ENCODE data around the gene SCAF1.
A peak's percentile ranks its signal among the peaks of the same experiment; 100 is the strongest.

Gene SCAF1

DNA sequence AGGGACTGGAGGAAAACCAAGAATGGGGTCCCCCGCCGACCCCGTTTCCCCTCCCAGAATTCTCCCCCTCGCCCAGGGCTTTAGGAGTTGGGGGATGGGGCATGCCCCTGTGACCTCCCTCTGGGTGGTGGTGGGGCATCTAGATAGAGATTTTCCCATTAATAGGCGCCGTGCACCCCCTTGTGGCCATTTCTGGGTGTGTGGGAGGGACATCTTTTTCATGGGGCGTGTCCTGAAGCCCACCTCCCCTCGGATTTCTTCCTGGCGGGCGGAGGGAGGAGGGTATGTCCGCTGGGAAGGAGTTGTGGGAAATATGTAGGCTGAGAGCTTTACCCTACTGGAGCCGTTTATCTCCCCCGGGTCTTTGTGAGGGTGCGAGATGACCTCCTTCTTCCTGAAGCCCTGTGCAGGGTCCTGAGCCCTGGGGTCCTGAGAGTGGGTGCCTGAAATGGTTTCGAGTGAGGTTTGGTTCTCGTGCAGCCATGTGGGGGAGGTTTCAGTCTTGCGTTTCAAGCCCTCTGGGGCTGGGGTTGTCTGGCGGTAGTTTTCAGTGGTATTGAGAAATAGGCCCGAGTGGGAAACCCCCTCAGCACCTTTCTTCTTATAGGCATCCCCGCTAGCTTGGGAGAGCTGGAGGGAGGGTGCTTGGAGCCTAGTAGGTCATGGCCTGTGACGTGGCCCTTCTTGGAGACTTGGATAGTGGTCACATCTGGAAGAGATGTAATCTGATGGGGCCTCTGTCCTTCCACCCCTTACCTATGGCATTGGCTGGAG lies 36.1 kb downstream of the SCAF1 start:
- Mint-ChIP-seq H3K27ac (peak overlapping the region; percentile 97), H3K36me3 (peaks cover 5% of the 10 kb centered on the region), H3K9me3 (no peaks in the 10 kb centered on the region), H3K4me3 (peak overlapping the region; percentile 95), H3K4me1 (peaks cover 30% of the 10 kb centered on the region), H3K27me3 (no peaks in the 10 kb centered on the region)
- peak; percentile 80 to 83 for DNase-seq (ENCODE audit: low spot score in 2 of 2)
- ATAC-seq (ENCODE audit: low read depth): peak; percentile 25

DNA sequence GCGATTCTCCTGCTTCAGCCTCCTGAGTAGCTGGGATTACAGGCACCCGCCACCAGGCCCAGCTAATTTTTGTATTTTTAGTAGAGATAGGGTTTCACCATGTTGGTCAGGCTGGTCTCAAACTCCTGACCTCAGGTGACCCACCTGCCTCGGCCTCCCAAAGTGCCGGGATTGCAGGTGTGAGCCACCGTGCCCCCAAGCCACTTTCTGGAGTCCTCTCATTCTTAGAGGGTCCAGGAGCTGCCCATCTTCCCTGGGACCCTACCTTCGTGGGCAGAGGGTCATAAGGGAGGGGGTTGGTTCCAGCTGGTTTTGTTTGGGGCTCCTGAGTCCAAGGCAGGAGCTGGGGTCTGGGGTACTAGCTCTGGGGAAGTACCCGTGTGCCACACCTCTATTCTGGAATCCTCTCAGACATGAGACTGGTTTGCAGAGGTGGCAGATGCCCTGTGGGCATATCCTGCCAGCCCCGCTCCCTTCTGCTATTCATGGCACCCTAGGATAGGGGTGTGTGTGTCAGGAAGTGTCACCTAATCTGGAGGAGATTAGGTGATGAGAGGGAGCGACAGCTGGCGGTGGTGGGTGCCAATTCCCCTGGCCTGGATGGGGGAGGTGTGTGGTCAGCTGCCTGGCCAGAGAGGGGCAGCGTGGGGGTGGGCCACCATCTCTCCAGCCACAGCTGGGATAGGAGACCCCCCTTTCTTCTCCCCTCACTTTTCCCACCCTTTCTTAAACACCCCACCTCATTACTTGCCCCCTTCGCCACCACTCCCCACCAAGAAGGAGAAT lies 37.2 kb downstream of the SCAF1 start:
- Mint-ChIP-seq H3K4me3 (peak overlapping the region; percentile 95), H3K27me3 (no peaks in the 10 kb centered on the region), H3K9me3 (no peaks in the 10 kb centered on the region), H3K27ac (peak overlapping the region; percentile 97), H3K36me3 (peaks cover 12% of the 10 kb centered on the region), H3K4me1 (peaks cover 26% of the 10 kb centered on the region)
- ATAC-seq (ENCODE audit: low read depth): no peak
- DNase-seq (ENCODE audit: low spot score in 2 of 2): no peak

DNA sequence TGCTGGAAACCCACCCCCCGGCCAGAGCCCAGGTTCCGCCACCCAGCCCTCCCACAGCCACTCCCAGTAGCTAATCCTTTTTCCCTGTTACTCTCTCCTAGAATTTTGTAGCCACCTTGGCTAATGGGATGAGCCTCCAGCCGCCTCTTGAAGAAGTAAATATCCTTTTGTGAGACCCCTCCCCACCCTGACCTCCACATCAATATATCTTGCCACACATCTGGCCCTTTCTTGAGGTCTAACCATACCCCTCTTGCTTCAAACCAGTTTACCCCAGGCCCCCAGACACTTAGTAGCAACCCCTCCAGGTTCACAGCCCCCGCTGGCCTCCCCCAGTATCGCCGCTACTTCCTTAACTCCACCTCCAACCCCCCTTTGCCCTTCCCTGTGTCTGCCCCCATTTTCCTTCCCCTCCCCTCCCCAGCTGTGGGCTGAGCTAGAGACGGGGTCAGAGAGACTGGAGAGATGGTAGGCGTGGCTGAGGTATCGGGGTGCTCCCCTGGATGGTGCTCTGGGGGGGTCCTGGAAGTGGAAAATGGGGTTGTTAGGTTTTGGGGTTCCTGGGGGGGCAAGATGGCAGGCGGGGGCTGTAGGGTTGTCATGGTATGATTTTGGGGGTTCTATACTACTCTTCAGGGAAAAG lies 37.9 kb downstream of the SCAF1 start:
- Mint-ChIP-seq H3K4me1 (peaks cover 26% of the 10 kb centered on the region), H3K27me3 (no peaks in the 10 kb centered on the region), H3K9me3 (no peaks in the 10 kb centered on the region), H3K36me3 (peaks cover 16% of the 10 kb centered on the region), H3K4me3 (peak overlapping the region; percentile 58), H3K27ac (peak overlapping the region; percentile 97)
- ATAC-seq (ENCODE audit: low read depth): no peak
- DNase-seq (ENCODE audit: low spot score in 2 of 2): no peak

DNA sequence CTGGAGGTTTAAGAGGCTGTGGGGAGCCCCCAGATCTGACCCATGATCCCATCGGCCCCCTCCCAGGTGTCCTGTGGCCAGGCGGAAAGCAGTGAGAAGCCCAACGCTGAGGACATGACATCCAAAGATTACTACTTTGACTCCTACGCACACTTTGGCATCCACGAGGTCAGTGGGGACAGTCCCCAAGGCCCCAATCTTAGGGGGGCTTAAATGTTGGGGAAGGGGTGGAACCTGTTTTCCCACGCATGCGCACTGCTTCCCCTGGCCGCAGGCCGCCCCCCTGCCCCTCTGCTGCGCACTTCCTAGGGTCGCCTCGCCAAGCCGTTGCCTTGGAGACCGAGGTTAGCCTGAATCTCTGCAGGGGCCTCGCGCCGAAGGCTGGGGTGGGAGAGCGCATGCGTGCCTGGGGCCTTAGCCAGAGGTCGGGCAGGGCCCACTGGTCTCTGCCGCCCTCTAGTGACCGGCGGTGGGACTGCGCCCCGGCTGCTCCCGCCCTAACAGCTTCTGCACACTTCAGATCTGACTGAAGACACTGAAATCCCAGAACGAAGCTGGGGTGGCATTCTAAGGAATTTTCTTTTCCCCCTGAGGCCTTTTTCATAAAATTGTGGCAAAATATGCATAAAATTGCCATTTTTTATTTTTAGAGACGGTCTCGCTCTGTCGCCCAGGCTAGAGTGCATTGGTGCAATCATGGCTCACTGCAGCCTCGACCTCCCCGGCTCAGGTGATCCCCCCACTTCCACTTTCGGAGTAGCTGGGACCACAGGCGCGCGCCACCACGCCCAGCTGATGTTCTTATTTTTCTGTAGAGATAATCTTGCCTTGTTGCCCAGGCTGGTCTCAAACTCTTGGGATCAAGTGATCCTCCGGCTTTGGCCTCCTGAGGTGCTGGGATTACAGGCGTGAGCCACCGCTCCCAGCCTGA lies 38.7 kb downstream of the SCAF1 start:
- Mint-ChIP-seq H3K4me1 (peaks cover 26% of the 10 kb centered on the region), H3K27ac (peak overlapping the region; percentile 97), H3K36me3 (peaks cover 20% of the 10 kb centered on the region), H3K4me3 (peak overlapping the region; percentile 52), H3K27me3 (no peaks in the 10 kb centered on the region), H3K9me3 (no peaks in the 10 kb centered on the region)
- DNase-seq (ENCODE audit: low spot score in 2 of 2) (peak; percentile 98 to 100), ATAC-seq (ENCODE audit: low read depth) (peak; percentile 6)

DNA sequence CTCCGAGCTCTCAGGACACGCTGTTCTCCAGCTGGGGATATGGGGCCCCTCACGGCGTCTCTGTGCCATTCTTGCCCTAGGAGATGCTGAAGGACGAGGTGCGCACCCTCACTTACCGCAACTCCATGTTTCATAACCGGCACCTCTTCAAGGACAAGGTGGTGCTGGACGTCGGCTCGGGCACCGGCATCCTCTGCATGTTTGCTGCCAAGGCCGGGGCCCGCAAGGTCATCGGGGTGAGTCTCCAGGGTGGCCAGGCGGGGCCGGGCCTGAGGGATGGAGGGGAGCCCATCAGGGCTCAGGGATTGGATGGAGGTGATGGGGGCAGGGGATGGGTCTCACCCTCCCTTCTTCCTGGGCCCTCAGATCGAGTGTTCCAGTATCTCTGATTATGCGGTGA lies 39.8 kb downstream of the SCAF1 start:
- Mint-ChIP-seq H3K27ac (no peak overlapping the region), H3K36me3 (peaks cover 22% of the 10 kb centered on the region), H3K27me3 (no peaks in the 10 kb centered on the region), H3K4me1 (peaks cover 22% of the 10 kb centered on the region), H3K4me3 (no peak overlapping the region), H3K9me3 (no peaks in the 10 kb centered on the region)
- ATAC-seq (ENCODE audit: low read depth) (no peak), DNase-seq (ENCODE audit: low spot score in 2 of 2) (no peak)

DNA sequence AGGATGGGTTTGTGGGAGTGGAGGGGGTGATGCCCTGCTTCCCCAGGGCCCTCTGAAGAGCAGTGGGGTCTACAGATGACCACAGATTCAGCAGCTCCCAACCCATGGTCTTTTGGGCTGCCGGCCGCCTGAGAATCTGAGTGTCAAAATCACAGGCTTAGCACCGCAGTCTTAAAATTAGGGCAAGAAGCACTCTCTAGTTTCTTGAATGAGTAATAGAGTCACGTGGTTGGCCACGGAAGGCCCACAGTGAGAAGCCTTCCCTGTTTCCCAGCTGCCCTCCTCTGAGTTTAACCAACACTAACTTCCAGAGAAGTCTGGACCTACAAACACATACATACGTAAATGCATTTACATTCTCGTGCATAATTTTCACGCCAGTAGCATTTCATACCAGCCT lies 40.3 kb downstream of the SCAF1 start:
- H3K27me3 Mint-ChIP-seq: no peaks in the 10 kb centered on the region
- H3K4me1 Mint-ChIP-seq: peaks cover 23% of the 10 kb centered on the region
- H3K36me3 Mint-ChIP-seq: peaks cover 26% of the 10 kb centered on the region
- no peak overlapping the region for H3K27ac Mint-ChIP-seq
- H3K9me3 Mint-ChIP-seq: no peaks in the 10 kb centered on the region
- no peak overlapping the region for H3K4me3 Mint-ChIP-seq
- DNase-seq (ENCODE audit: low spot score in 2 of 2) (no peak), ATAC-seq (ENCODE audit: low read depth) (no peak)

DNA sequence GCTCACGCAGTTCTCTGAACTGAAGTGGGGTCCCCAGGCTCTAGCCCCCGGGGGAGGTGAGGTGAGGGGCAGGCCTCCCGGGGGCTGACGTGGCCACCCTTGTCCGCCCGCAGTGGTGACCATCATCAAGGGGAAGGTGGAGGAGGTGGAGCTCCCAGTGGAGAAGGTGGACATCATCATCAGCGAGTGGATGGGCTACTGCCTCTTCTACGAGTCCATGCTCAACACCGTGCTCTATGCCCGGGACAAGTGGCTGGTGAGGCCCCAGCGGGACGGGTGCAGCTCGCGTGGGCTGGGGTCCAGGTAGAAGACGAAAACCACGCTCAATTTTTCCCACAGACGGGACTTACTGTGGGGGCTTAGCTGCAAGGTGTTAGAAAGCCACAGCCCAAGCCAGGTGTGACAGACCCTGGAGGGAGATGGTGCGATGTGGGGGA lies 41.8 kb downstream of the SCAF1 start:
- Mint-ChIP-seq H3K4me3 (no peak overlapping the region), H3K9me3 (no peaks in the 10 kb centered on the region), H3K27ac (no peak overlapping the region), H3K4me1 (peaks cover 18% of the 10 kb centered on the region), H3K27me3 (no peaks in the 10 kb centered on the region), H3K36me3 (peaks cover 31% of the 10 kb centered on the region)
- no peak for ATAC-seq (ENCODE audit: low read depth)
- no peak for DNase-seq (ENCODE audit: low spot score in 2 of 2)

DNA sequence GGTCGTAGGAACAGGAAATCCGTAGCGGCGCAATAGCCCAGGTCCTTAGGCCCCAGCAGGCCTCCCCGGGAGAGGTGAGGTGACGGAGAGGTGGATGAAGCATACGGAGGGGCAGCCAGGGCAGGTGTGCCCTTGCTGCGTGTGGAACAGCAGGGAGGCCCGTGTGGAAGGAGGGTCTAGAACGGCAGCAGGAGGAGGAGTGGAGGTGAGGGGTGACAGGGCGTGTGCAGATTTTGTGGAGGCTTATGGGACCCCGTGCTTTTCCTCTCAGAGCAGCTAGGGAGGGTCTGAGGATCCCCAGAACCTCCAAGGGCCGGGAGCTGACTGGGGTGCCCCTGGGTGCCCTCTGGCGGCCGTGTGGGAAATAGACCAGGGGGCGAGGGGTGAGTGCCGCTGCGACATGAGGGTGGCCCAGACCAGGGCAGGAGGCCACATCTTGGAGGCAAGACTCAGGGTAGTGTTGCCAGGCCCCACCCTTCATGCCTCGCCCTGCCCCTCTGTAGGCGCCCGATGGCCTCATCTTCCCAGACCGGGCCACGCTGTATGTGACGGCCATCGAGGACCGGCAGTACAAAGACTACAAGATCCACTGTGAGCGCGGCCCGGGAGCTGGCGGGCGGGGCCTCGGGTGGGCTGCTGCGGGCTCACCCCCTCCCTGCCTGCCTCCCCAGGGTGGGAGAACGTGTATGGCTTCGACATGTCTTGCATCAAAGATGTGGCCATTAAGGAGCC lies 42.4 kb downstream of the SCAF1 start:
- Mint-ChIP-seq H3K27me3 (no peaks in the 10 kb centered on the region), H3K36me3 (peaks cover 31% of the 10 kb centered on the region), H3K4me1 (peaks cover 18% of the 10 kb centered on the region), H3K9me3 (no peaks in the 10 kb centered on the region), H3K4me3 (no peak overlapping the region), H3K27ac (no peak overlapping the region)
- ATAC-seq (ENCODE audit: low read depth) (peak; percentile 18), DNase-seq (ENCODE audit: low spot score in 2 of 2) (no peak)

DNA sequence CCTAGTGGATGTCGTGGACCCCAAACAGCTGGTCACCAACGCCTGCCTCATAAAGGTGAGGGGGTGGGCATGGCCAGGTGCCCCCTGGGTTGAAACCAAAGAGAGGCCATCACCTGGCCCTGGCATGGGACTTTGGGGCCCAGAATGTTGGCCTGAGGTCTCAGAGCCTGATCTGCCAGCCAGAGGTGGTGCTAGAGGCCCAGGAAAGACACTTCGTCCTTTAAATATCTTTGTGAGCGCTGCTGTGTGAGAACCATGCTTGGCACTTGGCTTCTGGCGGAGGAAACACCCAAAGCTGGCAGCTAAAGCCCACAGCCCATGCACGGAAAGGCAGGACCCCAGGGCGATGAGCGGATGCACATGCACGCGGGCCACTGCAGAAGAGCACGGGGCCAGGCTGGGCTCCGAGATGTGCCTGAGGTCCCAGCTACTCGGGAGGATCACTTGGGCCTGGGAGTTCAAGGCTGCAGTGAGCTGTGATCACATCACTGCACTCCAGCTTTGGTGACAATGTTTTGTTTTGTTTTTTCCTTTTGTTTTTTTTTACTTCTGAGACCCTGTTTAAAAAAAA lies 43.1 kb downstream of the SCAF1 start:
- H3K27ac Mint-ChIP-seq: no peak overlapping the region
- H3K4me1 Mint-ChIP-seq: peaks cover 16% of the 10 kb centered on the region
- no peak for ATAC-seq (ENCODE audit: low read depth)
- peaks cover 3% of the 10 kb centered on the region for H3K27me3 Mint-ChIP-seq
- H3K36me3 Mint-ChIP-seq: peaks cover 27% of the 10 kb centered on the region
- no peak for DNase-seq (ENCODE audit: low spot score in 2 of 2)
- no peak overlapping the region for H3K4me3 Mint-ChIP-seq
- no peaks in the 10 kb centered on the region for H3K9me3 Mint-ChIP-seq

DNA sequence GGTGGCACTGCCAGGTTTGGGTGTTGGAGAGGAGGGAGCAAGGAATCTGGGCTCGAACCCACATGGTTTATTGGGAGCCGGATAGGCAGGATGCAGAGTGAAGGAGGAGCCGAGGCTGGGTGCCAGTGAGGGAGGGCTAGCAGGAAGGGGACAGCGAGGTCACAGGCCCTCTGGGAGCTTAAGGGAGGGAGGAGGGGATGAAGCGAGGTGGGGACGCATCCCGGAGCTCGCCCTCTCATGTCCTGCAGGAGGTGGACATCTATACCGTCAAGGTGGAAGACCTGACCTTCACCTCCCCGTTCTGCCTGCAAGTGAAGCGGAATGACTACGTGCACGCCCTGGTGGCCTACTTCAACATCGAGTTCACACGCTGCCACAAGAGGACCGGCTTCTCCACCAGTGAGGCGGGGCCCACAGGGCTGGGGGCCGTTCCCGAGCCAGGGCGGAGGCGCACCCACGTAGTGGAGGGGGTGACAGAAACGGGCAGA lies 43.9 kb downstream of the SCAF1 start:
- peaks cover 10% of the 10 kb centered on the region for H3K27me3 Mint-ChIP-seq
- H3K4me3 Mint-ChIP-seq: no peak overlapping the region
- no peak for DNase-seq (ENCODE audit: low spot score in 2 of 2)
- ATAC-seq (ENCODE audit: low read depth): no peak
- peaks cover 21% of the 10 kb centered on the region for H3K4me1 Mint-ChIP-seq
- peaks cover 27% of the 10 kb centered on the region for H3K36me3 Mint-ChIP-seq
- H3K9me3 Mint-ChIP-seq: no peaks in the 10 kb centered on the region
- H3K27ac Mint-ChIP-seq: no peak overlapping the region

DNA sequence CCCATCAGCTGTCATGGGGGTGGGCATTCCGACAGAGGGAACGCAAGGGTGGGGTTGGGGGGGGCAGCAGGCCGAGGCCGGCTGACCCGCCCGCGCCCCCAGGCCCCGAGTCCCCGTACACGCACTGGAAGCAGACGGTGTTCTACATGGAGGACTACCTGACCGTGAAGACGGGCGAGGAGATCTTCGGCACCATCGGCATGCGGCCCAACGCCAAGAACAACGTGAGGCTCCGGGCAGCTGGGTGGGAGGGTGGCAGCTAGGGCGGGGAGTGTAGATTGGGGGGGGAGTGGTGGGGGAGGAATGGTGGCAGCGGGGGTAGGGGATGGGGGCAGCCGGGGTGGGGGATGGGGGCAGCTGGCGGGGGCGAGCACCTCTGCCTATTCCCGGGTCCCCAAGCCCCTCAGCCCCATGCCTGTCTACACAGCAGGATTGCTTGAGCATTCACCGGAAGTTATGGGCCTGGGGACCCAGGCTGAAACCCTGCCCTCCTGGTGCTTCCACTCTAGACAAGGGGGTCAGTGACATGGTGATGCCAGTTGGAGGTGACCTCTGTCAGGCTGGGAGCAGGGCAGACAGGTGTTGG lies 44.6 kb downstream of the SCAF1 start:
- H3K27me3 Mint-ChIP-seq: peaks cover 10% of the 10 kb centered on the region
- no peak overlapping the region for H3K27ac Mint-ChIP-seq
- peaks cover 26% of the 10 kb centered on the region for H3K36me3 Mint-ChIP-seq
- no peak overlapping the region for H3K4me3 Mint-ChIP-seq
- ATAC-seq (ENCODE audit: low read depth): no peak
- DNase-seq (ENCODE audit: low spot score in 2 of 2): no peak
- H3K4me1 Mint-ChIP-seq: peaks cover 22% of the 10 kb centered on the region
- no peaks in the 10 kb centered on the region for H3K9me3 Mint-ChIP-seq

DNA sequence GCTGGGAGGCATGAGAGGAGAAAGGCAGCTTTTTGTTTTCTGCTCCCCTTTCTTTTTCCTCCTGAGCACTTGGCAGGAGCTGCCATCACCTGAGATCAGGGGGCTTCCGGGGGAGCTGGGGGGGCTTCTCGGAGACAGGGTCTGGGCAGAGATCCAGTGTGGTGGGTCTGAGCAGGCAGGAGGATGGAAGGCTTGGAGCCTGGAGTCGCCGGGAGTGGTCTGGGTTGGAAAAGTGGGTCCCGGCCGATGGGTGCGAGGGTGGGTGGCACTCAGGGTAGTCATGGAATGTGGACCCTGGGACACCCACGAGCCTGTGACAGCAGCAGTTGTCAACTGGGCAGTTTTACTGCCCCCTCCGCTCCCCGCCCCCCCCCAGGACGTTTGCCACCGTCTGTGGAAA lies 45.1 kb downstream of the SCAF1 start:
- Mint-ChIP-seq H3K4me3 (no peak overlapping the region), H3K9me3 (no peaks in the 10 kb centered on the region), H3K27me3 (peaks cover 10% of the 10 kb centered on the region), H3K36me3 (peaks cover 26% of the 10 kb centered on the region), H3K27ac (no peak overlapping the region), H3K4me1 (peaks cover 22% of the 10 kb centered on the region)
- ATAC-seq (ENCODE audit: low read depth) (no peak), DNase-seq (ENCODE audit: low spot score in 2 of 2) (no peak)
